Stimulated activated CD8-positive, alpha-beta memory T cell treated with anti-CD3 and anti-CD28 coated beads, Interleukin-4, amount 100 ng/mL, for 4 hours (primary cell): Measurements from ENCODE around the gene SSX7.
"Not testable (repeated sequence)": the region's sequence is repeated elsewhere in the genome, so short reads cannot be mapped to it uniquely, and the experiment has no call there.

ENCODE experiments used
- DNase-seq, 2 donors: peaks; one replicate each; pipeline ENCODE4 v3.0.0-alpha.2; 2020; ENCODE audit warnings: low read depth in 2 of 2, low spot score in 1 of 2

SSX7 gene

GRCh38 chrX:52654800-52655199 lies at the start of gene SSX7:
Gene SSX7, minus strand, starts transcription at chrX:52654900. Its CDS starts 1,428 bp downstream, at chrX:52653472.
- DNase-seq = not testable (repeated sequence)

- not testable (repeated sequence) for DNase-seq
These were observed 37.3 kb upstream of the SSX7 start for GRCh38 chrX:52692034-52692433.

GRCh38 chrX:52662218-52662617 lies 7.5 kb upstream of the SSX7 start:
- not testable (repeated sequence) for DNase-seq

GRCh38 chrX:52655475-52655874 lies 775 bp upstream of the SSX7 start:
- not testable (repeated sequence) for DNase-seq

- DNase-seq = not testable (repeated sequence)
These were observed 4.0 kb downstream of the SSX7 start for GRCh38 chrX:52650676-52651075.

GRCh38 chrX:52648956-52649355 lies 5.7 kb downstream of the SSX7 start:
- DNase-seq = not testable (repeated sequence)

- DNase-seq = not testable (repeated sequence)
These were observed 26.2 kb downstream of the SSX7 start for GRCh38 chrX:52628483-52628882.

- not testable (repeated sequence) for DNase-seq
These were observed 34.0 kb downstream of the SSX7 start for GRCh38 chrX:52620661-52621060.

GRCh38 chrX:52608961-52609360 lies 45.7 kb downstream of the SSX7 start:
- no peak for DNase-seq

GRCh38 chrX:52603151-52603550 lies 51.5 kb downstream of the SSX7 start:
- DNase-seq = not testable (repeated sequence)

GRCh38 chrX:52598886-52599285 lies 55.8 kb downstream of the SSX7 start:
- no peak for DNase-seq

- no peak for DNase-seq
These were observed 60.0 kb downstream of the SSX7 start for GRCh38 chrX:52594658-52595057.
